SU-DHL-6 (cell line): ENCODE data around the gene ANO6.

ENCODE experiments used
- EZH2phosphoT487 ChIP-seq: fragments of 200-600 bp; sonication (generic), shearing (Covaris generic); conservative IDR thresholded peaks from 2 replicates; pipeline ENCODE4 v1.6.1; 2018; ENCODE audit warnings: mild to moderate bottlenecking, antibody characterized with exemption, low read length, moderate library complexity, mixed read lengths
- TF ChIP-seq, protein P1 (sequence below): fragments of 200-600 bp; sonication (generic); IDR thresholded peaks from one replicate; pipeline ENCODE4 v1.5.1; 2017; ENCODE audit warnings: antibody characterized with exemption, mild to moderate bottlenecking, low read length, moderate library complexity; ENCODE audit not compliant: insufficient read depth, poor library complexity, severe bottlenecking

DNA sequence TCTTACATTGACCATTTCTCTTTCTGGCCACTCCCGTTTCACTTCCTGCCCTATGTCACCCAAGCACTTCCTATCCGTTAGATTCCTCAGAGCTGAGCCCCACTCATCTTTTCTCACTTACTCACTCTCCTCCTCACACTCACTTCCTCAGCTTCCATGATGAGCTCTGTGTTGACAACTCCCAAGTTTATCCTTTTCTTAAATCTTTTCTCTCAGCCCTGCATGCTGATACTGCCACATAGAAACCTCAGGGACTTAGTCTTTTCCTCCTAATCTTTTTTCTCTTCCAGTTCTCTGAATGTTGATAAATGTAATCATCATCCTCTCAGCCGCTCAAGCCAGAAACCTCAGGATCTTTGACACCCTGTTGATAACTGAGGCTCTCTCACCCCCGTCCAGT is 99.6 kb downstream of the ANO6 start:
- TF ChIP-seq, protein P1, sequence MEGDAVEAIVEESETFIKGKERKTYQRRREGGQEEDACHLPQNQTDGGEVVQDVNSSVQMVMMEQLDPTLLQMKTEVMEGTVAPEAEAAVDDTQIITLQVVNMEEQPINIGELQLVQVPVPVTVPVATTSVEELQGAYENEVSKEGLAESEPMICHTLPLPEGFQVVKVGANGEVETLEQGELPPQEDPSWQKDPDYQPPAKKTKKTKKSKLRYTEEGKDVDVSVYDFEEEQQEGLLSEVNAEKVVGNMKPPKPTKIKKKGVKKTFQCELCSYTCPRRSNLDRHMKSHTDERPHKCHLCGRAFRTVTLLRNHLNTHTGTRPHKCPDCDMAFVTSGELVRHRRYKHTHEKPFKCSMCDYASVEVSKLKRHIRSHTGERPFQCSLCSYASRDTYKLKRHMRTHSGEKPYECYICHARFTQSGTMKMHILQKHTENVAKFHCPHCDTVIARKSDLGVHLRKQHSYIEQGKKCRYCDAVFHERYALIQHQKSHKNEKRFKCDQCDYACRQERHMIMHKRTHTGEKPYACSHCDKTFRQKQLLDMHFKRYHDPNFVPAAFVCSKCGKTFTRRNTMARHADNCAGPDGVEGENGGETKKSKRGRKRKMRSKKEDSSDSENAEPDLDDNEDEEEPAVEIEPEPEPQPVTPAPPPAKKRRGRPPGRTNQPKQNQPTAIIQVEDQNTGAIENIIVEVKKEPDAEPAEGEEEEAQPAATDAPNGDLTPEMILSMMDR = no peak
- TF ChIP-seq EZH2phosphoT487 = no peak
